GM21390 (cell line): Measurements from ENCODE around the gene PARD6A.
"Not testable (repeated sequence)": the region's sequence is repeated elsewhere in the genome, so short reads cannot be mapped to it uniquely, and the experiment has no call there.

ENCODE experiments used
- ATAC-seq: cut with Tn5 transposase; IDR thresholded peaks from one replicate; pipeline ENCODE4 v1.9.1; 2021; ENCODE audit not compliant: unreplicated experiment

Gene PARD6A

GRCh38 chr16:67685388-67686112 lies 24.8 kb downstream of the PARD6A start:
- no peak for ATAC-seq

GRCh38 chr16:67693517-67694285 lies 32.9 kb downstream of the PARD6A start:
- not testable (repeated sequence) for ATAC-seq

- no peak for ATAC-seq
These were observed 33.9 kb downstream of the PARD6A start for GRCh38 chr16:67694611-67695010.

- ATAC-seq = no peak
These were observed 36.8 kb downstream of the PARD6A start for GRCh38 chr16:67697422-67698185.

GRCh38 chr16:67699265-67699664 lies 38.5 kb downstream of the PARD6A start:
- ATAC-seq = no peak

- ATAC-seq = no peak
These were observed 40.7 kb downstream of the PARD6A start for GRCh38 chr16:67701420-67701819.

GRCh38 chr16:67702130-67702529 lies 41.4 kb downstream of the PARD6A start:
- ATAC-seq = no peak

- no peak for ATAC-seq
These were observed 42.9 kb downstream of the PARD6A start for GRCh38 chr16:67703626-67704025.

GRCh38 chr16:67704110-67704509 lies 43.4 kb downstream of the PARD6A start:
- ATAC-seq = no peak

- no peak for ATAC-seq
These were observed 46.5 kb downstream of the PARD6A start for GRCh38 chr16:67707210-67707609.

GRCh38 chr16:67707790-67708189 lies 47.0 kb downstream of the PARD6A start:
- ATAC-seq = no peak

- no peak for ATAC-seq
These were observed 47.6 kb downstream of the PARD6A start for GRCh38 chr16:67708368-67708771.

GRCh38 chr16:67709050-67709449 lies 48.3 kb downstream of the PARD6A start:
- no peak for ATAC-seq

GRCh38 chr16:67710607-67711006 lies 49.8 kb downstream of the PARD6A start:
- no peak for ATAC-seq
